Stimulated activated CD8-positive, alpha-beta memory T cell treated with anti-CD3 and anti-CD28 coated beads, Interleukin-12 subunit alpha, Interleukin-12 subunit beta, amount 100 ng/mL, for 1 hour (primary cell): ENCODE data around the gene ZSWIM6.

Experiments
- DNase-seq: peaks from one replicate; pipeline ENCODE4 v3.0.0-alpha.2; 2020; ENCODE audit warnings: low read depth

The ZSWIM6 gene

DNA sequence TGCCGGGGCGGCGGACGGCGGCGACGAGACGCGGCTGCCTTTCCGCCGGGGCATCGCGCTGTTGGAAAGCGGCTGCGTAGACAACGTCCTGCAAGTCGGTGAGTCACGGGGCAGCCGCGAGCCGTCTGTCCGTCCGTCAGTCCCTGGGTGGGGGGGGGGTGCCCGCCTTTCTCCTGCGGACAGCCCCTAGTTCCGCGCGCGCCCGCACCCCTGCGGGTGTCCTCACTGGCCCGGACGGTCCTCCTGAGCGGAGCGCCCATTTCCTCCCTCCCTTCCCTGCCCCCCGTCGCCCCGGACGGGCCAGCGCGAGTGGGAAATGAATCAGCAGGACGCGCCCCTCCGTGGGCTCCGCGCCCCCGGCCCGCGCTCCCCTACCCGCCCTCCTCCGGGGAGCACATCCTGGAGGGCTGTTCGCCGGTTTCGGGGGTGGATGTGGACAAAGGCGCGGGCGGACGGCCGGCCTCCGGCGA, 828 bp downstream of the ZSWIM6 start:
- no peak for DNase-seq

- DNase-seq: no peak
Observed at GRCh38 chr5:61333321-61333953, 1.4 kb downstream of the ZSWIM6 start.

DNA sequence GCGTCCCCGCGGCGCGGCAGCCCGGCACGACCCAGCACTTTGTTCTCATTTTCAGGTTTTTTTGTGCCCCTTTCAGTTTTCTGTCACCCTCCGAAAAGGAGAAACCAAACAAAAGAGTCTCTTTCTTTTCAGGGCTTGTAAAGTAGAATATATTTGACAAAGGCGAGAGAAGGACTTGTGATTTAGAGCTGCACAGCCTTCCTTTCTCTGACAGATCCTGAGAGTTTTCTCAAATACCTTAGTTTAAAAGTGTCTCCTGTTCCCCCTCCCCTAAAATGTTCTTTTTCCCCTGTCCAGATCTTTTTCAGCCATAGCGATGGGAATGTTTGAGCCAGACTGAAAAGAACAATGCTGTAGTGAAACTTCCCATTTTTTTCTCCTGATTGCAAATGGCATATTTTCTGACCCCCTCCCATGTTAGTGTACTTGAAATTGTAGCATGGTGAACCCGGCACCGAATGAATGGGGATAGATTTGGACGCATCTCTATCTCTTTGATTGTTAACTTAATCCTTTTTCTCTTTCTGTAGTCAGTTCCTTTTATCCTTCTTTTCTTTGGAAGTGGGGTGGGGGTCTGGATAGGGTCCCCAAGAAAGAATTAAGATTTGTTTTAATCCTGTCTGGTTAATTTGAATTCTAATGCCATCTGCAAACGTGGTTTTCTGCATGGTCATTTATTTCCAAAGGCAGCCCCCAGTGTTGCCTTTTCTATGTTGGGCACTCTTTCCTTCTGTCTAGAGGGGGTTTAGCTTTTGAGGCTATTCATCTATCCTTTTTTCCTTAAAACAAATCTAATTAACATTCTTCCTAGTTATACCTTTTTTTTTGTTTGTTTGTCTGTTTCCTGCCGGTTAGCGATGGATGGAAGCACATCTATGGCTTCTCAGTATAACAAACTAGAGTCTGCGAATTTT, 2.2 kb downstream of the ZSWIM6 start:
- no peak for DNase-seq

- no peak for DNase-seq
Observed at GRCh38 chr5:61334868-61335615, 3.0 kb downstream of the ZSWIM6 start.

DNA sequence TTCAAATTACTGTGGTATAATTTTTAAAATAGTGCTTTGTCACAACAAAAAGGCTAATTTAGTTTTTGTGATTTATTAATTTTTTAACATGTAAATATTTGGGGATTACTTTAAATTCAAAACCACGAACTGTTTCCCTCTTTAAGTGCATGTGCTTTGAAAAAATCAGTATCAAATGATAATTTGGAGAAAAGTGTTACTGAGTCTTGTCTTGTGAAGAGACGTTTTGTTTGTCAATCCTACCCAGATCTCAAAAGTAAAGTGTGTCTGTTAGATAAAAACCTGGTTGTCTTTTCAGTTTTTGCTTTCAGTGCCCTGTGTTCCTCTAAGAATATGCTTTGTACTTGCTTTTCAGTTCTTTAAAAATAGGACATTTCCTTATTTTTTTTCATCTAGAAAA, 7.7 kb downstream of the ZSWIM6 start:
- DNase-seq: no peak

DNA sequence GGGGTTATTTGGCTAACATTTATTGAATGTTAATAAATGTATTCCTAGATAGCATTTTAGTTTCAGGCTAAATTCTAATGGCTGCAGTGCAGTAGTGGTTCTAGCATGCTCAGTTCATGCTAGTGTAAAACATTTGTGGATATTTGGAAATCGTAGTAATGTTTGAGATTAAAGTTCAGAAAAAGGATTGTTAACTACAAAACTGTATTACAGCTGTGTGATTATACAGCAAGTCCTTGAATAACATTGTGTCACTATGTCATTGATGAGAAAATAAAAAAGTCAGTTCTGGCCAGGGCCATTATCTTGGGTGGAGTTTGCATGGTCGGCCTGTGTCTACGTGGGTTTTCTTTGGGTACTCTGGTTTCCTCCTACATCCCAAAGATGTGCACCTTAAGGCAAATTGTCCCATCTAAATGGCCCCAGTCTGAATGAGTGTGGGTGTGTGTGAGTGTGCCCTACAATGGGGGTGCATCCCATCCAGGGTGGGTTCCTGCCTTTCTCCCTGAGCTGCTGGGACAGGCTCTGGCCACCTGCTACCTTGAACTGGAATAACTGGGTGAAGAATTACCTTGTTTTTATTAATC, 8.8 kb downstream of the ZSWIM6 start:
- DNase-seq: no peak

- DNase-seq: no peak
Observed at GRCh38 chr5:61342071-61342501, 10.0 kb downstream of the ZSWIM6 start.

- DNase-seq: no peak
Observed at GRCh38 chr5:61344187-61344944, 12.3 kb downstream of the ZSWIM6 start.

- no peak for DNase-seq
Observed at GRCh38 chr5:61346511-61346910, 14.5 kb downstream of the ZSWIM6 start.

DNA sequence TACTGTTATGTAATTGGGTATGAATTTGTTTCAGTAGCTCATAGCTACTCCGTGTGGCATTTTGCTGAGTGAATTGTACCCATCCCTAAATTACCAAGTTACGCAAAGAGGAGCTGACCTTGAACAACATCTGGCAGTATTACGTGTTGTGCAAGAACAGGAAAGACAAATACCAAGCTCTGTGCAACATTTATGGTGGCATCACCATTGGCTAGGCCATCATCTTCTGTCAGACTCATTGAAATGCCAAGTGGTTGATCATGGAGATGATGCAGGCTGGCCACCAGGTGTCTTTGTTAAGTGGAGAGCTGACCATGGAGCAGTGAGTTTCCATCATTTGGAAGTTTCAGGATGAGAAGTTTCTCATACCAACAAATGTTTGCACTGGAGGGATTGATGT, 15.0 kb downstream of the ZSWIM6 start:
- DNase-seq: no peak

GRCh38 chr5:61348447-61348846, 16.4 kb downstream of the ZSWIM6 start:
- no peak for DNase-seq

DNA sequence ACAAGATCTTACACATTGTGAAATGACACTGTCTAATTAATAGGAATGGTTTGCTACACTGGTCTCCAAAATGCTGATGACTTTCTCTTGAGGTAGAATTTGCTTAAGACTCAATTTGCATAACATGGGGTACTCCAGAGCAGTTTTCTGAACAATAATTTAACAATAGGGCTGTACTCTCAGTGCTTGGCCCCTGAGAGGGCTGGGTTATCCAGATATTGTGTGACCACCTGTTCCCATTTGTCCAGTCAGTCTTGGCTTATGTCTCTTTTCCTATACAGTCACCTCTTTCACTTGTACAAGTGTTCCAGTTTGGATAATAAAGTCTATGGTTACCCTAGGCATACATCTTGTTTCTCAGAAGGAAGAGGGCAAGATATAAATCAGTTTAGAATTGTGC, 17.9 kb downstream of the ZSWIM6 start:
- no peak for DNase-seq

GRCh38 chr5:61350535-61350934, 18.5 kb downstream of the ZSWIM6 start:
- DNase-seq: no peak

DNA sequence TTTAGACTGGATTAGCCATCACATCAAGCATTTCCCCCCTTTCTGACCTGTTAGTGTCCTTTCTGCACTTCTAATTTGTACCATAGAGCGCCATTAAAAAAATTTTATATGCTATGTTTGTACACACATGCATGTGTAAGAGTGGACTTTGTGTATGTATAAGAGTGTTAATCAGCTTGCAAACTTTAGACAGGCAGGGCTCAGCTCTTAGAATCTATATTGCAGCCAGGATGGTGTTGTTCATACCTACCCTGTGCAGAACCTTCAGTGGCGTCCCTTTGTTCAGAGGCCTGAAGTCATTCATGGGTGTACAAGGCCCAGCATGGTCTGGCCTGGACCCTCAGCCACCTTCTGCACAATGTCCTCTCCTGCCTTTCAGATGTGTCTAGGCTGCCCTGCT, 19.7 kb downstream of the ZSWIM6 start:
- DNase-seq: no peak

DNA sequence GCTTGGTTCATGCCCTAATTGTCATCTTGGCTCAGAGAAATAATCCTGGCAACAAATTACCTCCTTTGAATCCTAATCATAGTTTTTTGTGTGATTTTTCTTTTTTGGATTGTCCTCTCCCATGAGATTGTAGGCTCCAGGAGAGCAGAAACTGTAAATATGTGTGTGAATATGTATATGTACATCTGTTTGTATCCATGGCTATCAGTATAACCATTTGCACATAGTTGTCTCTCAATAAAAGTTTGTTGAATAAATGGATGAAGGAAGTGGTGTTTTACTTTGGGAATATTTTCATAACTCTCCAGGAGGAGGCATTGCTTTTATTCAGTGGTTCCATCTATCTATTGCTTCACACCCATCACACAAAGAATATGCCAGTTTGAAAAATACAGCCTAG, 20.1 kb downstream of the ZSWIM6 start:
- DNase-seq: no peak

- no peak for DNase-seq
Observed at GRCh38 chr5:61352612-61353156, 20.6 kb downstream of the ZSWIM6 start.

- DNase-seq: no peak
Observed at GRCh38 chr5:61353293-61353692, 21.2 kb downstream of the ZSWIM6 start.

GRCh38 chr5:61354199-61354598, 22.1 kb downstream of the ZSWIM6 start:
- DNase-seq: no peak

- DNase-seq: no peak
Observed at GRCh38 chr5:61357745-61358144, 25.7 kb downstream of the ZSWIM6 start.

DNA sequence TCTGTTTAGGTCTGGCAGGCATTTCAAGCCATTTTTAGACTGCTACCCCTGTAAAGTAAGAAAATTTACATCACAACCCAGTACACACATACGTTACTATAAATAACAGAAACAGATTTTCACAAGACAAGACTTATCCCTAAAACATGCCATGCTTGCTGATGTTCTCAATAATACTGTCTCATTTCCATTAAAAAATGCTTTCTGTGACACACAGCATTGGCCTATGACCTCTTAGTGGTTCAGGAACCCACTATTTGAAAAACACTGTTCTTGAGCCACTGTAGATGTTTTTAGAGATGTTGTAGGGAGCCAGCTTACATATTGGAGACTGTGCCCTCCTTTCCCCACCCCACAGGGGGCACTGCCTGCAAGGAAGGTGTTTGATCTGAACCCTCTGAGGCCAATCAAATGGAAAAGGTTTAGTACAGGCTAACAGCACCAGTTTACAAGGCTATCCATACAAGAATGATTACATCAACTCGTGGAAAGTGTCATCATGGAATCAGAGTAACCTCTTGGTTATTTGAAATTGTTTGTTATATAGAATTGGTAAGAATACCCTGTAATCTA, 30.8 kb downstream of the ZSWIM6 start:
- DNase-seq: no peak
